Adrenal gland (tissue), 12 donors: ENCODE data around the gene DGKG. TPM values are rescaled to one million over a fixed set of nuclear protein-coding genes. Genes with fewer than 3 reads are reported as not detected.
A peak's percentile ranks its signal among the peaks of the same experiment; 100 is the strongest.

ENCODE experiments used
- DNase-seq, 7 donors: peaks; one replicate each; pipeline ENCODE4 v3.0.0-alpha.2; 2019 to 2020
- H3K27ac ChIP-seq, 5 donors: fragments of 200-600 bp; sonication (generic) in 4 of 5; 1 replicate in 3 of 5; 2 replicates in 2 of 5; pipeline versions ENCODE4 v1.5.1 to v1.8.0; 2016 to 2020; ENCODE audit warnings: mild to moderate bottlenecking in 1 of 5
- H3K27me3 ChIP-seq: fragments of 200-600 bp; 2 replicates; pipeline ENCODE4 v1.8.0; 2021
- H3K36me3 ChIP-seq, 2 donors: fragments of 200-600 bp; replicated peaks in 1 of 2; 1 replicate in 1 of 2; 2 replicates in 1 of 2; pipeline versions ENCODE4 v1.5.1 to v1.8.0; 2018 to 2022
- H3K4me1 ChIP-seq, 2 donors: fragments of 200-600 bp; replicated peaks in 1 of 2; 1 replicate in 1 of 2; 2 replicates in 1 of 2; pipeline versions ENCODE4 v1.5.1 to v1.8.0; 2018 to 2021
- H3K4me3 ChIP-seq, 4 donors: fragments of 200-600 bp; sonication (generic) in 3 of 4; one replicate each; pipeline ENCODE4 v1.5.1; 2016 to 2018
- H3K9me3 ChIP-seq, 3 donors: fragments of 200-600 bp; sonication (generic) in 1 of 3; replicated peaks in 1 of 3; 1 replicate in 2 of 3; 2 replicates in 1 of 3; pipeline versions ENCODE4 v1.5.1 to v1.8.0; 2016 to 2021
- CTCF ChIP-seq, 6 experiments: fragments of 450-650 bp in 4 of 6; fragments of 200-600 bp in 2 of 6; sonication (generic) in 1 of 6; IDR thresholded peaks; 1 replicate in 5 of 6; 2 replicates in 1 of 6; pipeline versions ENCODE4 v1.5.1 to v1.8.0; 2016 to 2021; ENCODE audit warnings: antibody characterized with exemption in 6 of 6, mild to moderate bottlenecking in 2 of 6, moderate library complexity in 1 of 6
- POLR2A ChIP-seq, 2 donors: fragments of 450-650 bp; IDR thresholded peaks; one replicate each; pipeline ENCODE4 v1.6.1; 2017; ENCODE audit warnings: antibody characterized with exemption in 2 of 2, mild to moderate bottlenecking in 2 of 2, moderate library complexity in 1 of 2
- WGBS, 4 donors: extraction: QIAGEN DNeasy Blood & Tissue Kit in 2 of 4; methylation state at CpG; one replicate each; pipeline versions ENCODE4 v1.1.5 to v1.1.7; 2013 to 2017; 5-methylcytosine and 5-hydroxymethylcytosine counted together
- intact Hi-C, 2 donors: fragments of 100-400 bp; cut with DNase I; formaldehyde crosslinking; loops; one replicate each; pipeline versions ENCODE4 v1.14.1 to v1.15.0; 2022 to 2023
- polyA plus RNA-seq, 3 donors: library from polyadenylated mRNA; stranded (reverse); fragments of 200-250 nt in 2 of 3; fragments of 350-450 nt in 1 of 3; fragmentation: Illumina TruSeq in 1 of 3; extraction: RNeasy Lipid Tissue Mini Kit (QIAGEN cat#74804) in 1 of 3; gene quantifications; one replicate each; pipeline ENCODE4 v1.2.3, GENCODE V29; 2013 to 2014
- total RNA-seq, 9 donors: library from RNA; depleted of rRNA in 4 of 9; stranded (reverse); fragments of >200 nt in 4 of 9; fragments of 120-200 nt in 1 of 9; fragmentation: NEBNext Ultra II Directional in 1 of 9; extraction: Animal tissue kit (Norgen Biotek cat#: 25700) in 1 of 9; gene quantifications; one replicate each; pipeline versions ENCODE4 v1.1.0 to v1.2.4, GENCODE V29; 2013 to 2023
- donor health status: healthy with polysubstance abuse.
- donor health status: Bipolar disorder and iron deficiency.
- donor health status: DM: yes; HTN: yes; CAD: no.
- donor health status: DM: no; HTN: no; CAD: no.
- donor health status: DM: no; HTN: no; CAD: no.
- donor health status: DM: yes; HTN: yes; CAD: no.

DGKG gene
- total and polyA plus RNA-seq, 12 donors, result 2.9 to 43.7 (median 28.3) TPM

- Histone ChIP-seq H3K4me1 (no peaks in the 10 kb centered on the region), H3K9me3 (no peaks in the 10 kb centered on the region), H3K36me3 (no peaks in the 10 kb centered on the region), H3K27ac (no peak overlapping the region), H3K4me3 (no peak overlapping the region), H3K27me3 (no peaks in the 10 kb centered on the region)
- intact Hi-C loops, result no loop called here
- TF ChIP-seq CTCF (IDR thresholded peaks at IDR 0.05) (no peak), POLR2A (IDR thresholded peaks at IDR 0.05) (no peak)
- no peak for DNase-seq
- 91 to 98% (median 93%) methylated on average over 3 to 5 of the region's 5 CpGs for WGBS, 4 donors
Measured at GRCh38 chr3:186118692-186119091, 243.3 kb downstream of the DGKG start.

- H3K4me1 ChIP-seq, result no peaks in the 10 kb centered on the region
- 88 to 95% (median 92%) methylated on average over 3 of the region's 3 CpGs for WGBS, 4 donors
- H3K4me3 ChIP-seq, result no peak overlapping the region
- no peaks in the 10 kb centered on the region for H3K36me3 ChIP-seq
- TF ChIP-seq CTCF (IDR thresholded peaks at IDR 0.05), result no peak
- no peak for TF ChIP-seq POLR2A (IDR thresholded peaks at IDR 0.05)
- H3K27me3 ChIP-seq, result no peaks in the 10 kb centered on the region
- H3K27ac ChIP-seq, result no peak overlapping the region
- no peak for DNase-seq
- intact Hi-C loops, result no loop called here
- no peaks in the 10 kb centered on the region for H3K9me3 ChIP-seq
Measured at GRCh38 chr3:186117521-186118134, 244.4 kb downstream of the DGKG start.

GRCh38 chr3:186115239-186115996 is 246.6 kb downstream of the DGKG start:
- intact Hi-C loops, result no loop called here
- WGBS, 4 donors, result 86 to 95% (median 92%) methylated on average over 6 to 15 of the region's 15 CpGs
- Histone ChIP-seq H3K4me1 (peaks cover 3 to 5% of the 10 kb centered on the region in 2 donors), H3K27me3 (no peaks in the 10 kb centered on the region), H3K4me3 (no peak overlapping the region), H3K9me3 (no peaks in the 10 kb centered on the region), H3K27ac (no peak overlapping the region), H3K36me3 (no peaks in the 10 kb centered on the region)
- TF ChIP-seq POLR2A (IDR thresholded peaks at IDR 0.05), result no peak
- TF ChIP-seq CTCF (IDR thresholded peaks at IDR 0.05), result no peak
- DNase-seq, result peak in 1 of 7 donors; percentile 21

GRCh38 chr3:186110975-186111974 is 250.8 kb downstream of the DGKG start:
- 69 to 79% (median 76%) methylated on average over 12 of the region's 12 CpGs for WGBS, 4 donors
- TF ChIP-seq POLR2A (IDR thresholded peaks at IDR 0.05) (no peak), CTCF (IDR thresholded peaks at IDR 0.05) (no peak)
- H3K4me1 ChIP-seq, result peaks cover 19 to 21% of the 10 kb centered on the region in 2 donors
- intact Hi-C loops, result no loop called here
- H3K27me3 ChIP-seq, result no peaks in the 10 kb centered on the region
- H3K36me3 ChIP-seq, result no peaks in the 10 kb centered on the region
- H3K27ac ChIP-seq, result peak overlapping the region in 1 of 5 donors; percentile 91
- DNase-seq, result peak in 3 of 7 donors; percentile 23 to 43 (median 35)
- H3K4me3 ChIP-seq, result no peak overlapping the region
- H3K9me3 ChIP-seq, result no peaks in the 10 kb centered on the region
